ENCODE data around the gene SLC29A3. TPM values are rescaled to one million over a fixed set of nuclear protein-coding genes. Genes with fewer than 3 reads are reported as not detected.

Gene SLC29A3
- total and polyA plus RNA-seq, 7 donors = 2.3 to 6.2 (median 4.6) TPM

DNA sequence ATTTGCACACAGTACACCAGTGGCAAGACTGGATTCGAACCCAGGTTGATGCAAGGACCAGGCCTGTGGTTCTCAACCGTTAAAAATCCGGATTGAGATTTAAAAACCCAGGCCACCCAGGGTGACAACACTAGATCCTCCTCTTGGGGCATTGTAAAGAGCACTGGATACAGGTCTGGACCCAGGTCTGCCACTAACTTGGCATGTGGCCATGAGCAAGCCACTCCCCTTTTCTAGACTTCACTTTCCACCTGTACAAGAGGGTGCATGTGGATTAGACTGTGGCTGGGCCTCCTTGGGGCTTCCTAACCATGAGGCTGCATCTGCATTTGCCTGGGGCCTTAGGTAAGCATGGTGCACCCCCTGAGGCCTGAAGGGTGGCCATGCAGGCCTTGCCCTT is 21.7 kb upstream of the SLC29A3 start:
- WGBS, 2 donors = 90 to 91% methylated on average over 3 of the region's 3 CpGs
- no peak overlapping the region for H3K4me3 ChIP-seq
- no peak for TF ChIP-seq EP300 (IDR thresholded peaks at IDR 0.05)
- TF ChIP-seq, protein P1, sequence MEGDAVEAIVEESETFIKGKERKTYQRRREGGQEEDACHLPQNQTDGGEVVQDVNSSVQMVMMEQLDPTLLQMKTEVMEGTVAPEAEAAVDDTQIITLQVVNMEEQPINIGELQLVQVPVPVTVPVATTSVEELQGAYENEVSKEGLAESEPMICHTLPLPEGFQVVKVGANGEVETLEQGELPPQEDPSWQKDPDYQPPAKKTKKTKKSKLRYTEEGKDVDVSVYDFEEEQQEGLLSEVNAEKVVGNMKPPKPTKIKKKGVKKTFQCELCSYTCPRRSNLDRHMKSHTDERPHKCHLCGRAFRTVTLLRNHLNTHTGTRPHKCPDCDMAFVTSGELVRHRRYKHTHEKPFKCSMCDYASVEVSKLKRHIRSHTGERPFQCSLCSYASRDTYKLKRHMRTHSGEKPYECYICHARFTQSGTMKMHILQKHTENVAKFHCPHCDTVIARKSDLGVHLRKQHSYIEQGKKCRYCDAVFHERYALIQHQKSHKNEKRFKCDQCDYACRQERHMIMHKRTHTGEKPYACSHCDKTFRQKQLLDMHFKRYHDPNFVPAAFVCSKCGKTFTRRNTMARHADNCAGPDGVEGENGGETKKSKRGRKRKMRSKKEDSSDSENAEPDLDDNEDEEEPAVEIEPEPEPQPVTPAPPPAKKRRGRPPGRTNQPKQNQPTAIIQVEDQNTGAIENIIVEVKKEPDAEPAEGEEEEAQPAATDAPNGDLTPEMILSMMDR (IDR thresholded peaks at IDR 0.05) = no peak
- TF ChIP-seq POLR2AphosphoS5 (IDR thresholded peaks at IDR 0.05) = no peak
- TF ChIP-seq POLR2A (IDR thresholded peaks at IDR 0.05) = no peak
- H3K9me3 ChIP-seq = no peaks in the 10 kb centered on the region
- intact Hi-C loops (cut with DNase I) = no loop called here
- H3K27me3 ChIP-seq = no peaks in the 10 kb centered on the region
- no peaks in the 10 kb centered on the region for H3K36me3 ChIP-seq
- DNase-seq = no peak
- no peaks in the 10 kb centered on the region for H3K4me1 ChIP-seq
- no peak overlapping the region for H3K27ac ChIP-seq

DNA sequence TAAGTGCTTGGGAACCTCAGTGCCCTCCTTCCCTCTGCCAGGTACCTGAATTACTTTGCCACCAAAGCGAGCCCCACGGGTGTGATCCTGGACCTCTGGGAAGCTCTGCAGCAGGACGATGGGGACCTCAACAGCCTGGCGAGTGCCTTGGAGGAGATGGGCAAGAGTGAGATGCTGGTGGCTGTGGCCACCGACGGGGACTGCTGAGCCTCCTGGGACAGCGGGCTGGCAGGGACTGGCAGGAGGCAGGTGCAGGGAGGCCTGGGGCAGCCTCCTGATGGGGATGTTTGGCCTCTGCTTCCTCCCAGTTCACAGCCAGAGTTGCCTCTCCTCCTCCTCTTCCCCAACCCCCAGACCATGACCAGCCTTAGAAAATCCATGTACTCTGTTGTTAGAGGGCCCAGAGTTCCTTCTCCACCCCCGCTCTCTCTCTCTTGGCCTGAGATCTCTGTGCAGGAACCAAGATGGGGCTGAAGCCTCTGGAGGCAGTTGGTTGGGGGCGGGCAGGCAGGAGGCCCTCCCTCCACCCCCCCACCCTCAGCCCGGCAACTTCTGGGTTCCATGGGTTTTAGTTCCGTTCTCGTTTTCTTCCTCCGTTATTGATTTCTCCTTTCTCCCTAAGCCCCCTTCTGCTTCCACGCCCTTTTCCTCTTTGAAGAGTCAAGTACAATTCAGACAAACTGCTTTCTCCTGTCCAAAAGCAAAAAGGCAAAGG is 19.8 kb upstream of the SLC29A3 start:
- DNase-seq = no peak
- 74 to 82% methylated on average over 14 of the region's 14 CpGs for WGBS, 2 donors
- Histone ChIP-seq H3K27me3 (no peaks in the 10 kb centered on the region), H3K27ac (no peak overlapping the region), H3K4me1 (no peaks in the 10 kb centered on the region), H3K36me3 (no peaks in the 10 kb centered on the region), H3K9me3 (no peaks in the 10 kb centered on the region), H3K4me3 (no peak overlapping the region)
- TF ChIP-seq POLR2AphosphoS5 (IDR thresholded peaks at IDR 0.05) (no peak), POLR2A (IDR thresholded peaks at IDR 0.05) (no peak)
- TF ChIP-seq, protein P1 (IDR thresholded peaks at IDR 0.05) = no peak
- intact Hi-C loops (cut with DNase I) = no loop called here

DNA sequence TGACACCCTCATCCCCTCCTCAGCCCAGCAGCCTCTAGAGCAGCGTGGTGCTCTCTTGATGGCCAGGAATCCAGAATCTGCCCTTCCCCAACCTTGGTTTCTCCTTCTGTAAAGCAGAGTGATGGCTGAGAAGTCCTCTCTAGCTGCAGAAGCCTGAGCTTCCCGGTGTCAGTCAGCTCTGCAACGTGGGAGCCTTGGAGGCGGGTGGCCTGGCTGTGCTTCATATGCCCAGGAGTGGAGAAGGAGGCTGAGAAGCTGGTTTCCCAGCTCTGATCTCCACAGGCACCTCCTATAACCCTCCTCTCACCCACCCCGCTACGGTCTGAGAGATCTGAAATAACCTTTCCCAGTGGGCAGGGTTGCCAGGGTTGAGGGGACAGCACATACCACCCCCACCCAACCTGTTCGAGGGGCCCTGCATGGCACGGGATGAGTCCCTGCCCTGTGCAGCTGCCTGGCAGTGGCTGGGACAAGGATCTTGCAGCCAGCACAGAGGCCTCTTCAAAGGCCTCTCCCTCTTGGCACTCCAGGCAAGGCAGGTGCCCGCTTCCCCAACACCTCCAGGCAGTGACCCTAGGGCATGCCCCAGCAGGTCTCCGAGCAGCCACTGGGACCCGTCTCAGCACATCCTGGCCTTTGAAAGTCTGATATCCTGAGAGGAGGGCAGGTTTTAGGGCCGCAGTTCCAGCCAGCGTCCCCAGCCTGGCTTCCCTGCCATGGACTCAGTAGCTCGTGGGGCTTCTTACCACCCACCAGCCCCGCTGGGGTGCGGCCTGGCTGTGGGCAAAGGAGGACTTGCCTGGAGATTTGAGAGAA is 18.3 kb upstream of the SLC29A3 start:
- 88 to 91% methylated on average over 16 of the region's 16 CpGs for WGBS, 2 donors
- Histone ChIP-seq H3K27ac (no peak overlapping the region), H3K9me3 (no peaks in the 10 kb centered on the region), H3K36me3 (no peaks in the 10 kb centered on the region), H3K27me3 (no peaks in the 10 kb centered on the region), H3K4me3 (no peak overlapping the region), H3K4me1 (no peaks in the 10 kb centered on the region)
- no peak for TF ChIP-seq EP300 (IDR thresholded peaks at IDR 0.05)
- no peak for TF ChIP-seq POLR2AphosphoS5 (IDR thresholded peaks at IDR 0.05)
- no peak for TF ChIP-seq POLR2A (IDR thresholded peaks at IDR 0.05)
- TF ChIP-seq, protein P1 (IDR thresholded peaks at IDR 0.05) = no peak
- DNase-seq = no peak
- intact Hi-C loops (cut with DNase I) = no loop called here

DNA sequence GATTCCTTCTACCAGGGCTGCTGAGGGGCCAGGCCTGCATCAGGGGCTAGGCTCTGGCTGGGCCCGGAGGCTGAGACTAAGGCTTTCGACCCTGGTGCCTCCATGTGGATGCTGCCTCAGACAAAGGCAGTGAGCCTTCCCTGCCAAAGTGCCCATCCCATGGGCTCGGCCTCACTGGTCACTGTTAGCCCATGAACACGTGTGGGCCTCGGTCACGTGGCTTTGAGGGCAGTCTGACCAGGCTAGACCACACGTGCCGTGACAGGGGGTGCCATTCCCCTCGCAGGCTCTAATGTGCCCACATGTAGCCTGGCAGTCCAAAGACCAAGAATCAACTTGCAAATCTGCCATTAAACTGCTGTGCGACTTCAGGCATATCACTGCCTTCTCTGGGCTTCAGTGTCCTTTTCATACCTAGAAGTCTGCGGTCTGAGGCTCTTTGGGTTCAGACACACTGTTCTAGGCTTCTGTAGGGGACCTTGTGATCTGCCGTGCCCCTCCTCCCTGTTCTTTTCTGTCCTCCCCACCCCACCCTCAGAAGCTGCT is 17.6 kb upstream of the SLC29A3 start:
- no peak overlapping the region for H3K27ac ChIP-seq
- H3K4me1 ChIP-seq = no peaks in the 10 kb centered on the region
- TF ChIP-seq, protein P1 (IDR thresholded peaks at IDR 0.05) = no peak
- TF ChIP-seq POLR2A (IDR thresholded peaks at IDR 0.05) (no peak), POLR2AphosphoS5 (IDR thresholded peaks at IDR 0.05) (no peak), EP300 (IDR thresholded peaks at IDR 0.05) (no peak)
- H3K36me3 ChIP-seq = no peaks in the 10 kb centered on the region
- intact Hi-C loops (cut with DNase I) = no loop called here
- no peaks in the 10 kb centered on the region for H3K9me3 ChIP-seq
- no peak overlapping the region for H3K4me3 ChIP-seq
- DNase-seq = no peak
- no peaks in the 10 kb centered on the region for H3K27me3 ChIP-seq
- WGBS, 2 donors = 88 to 91% methylated on average over 12 of the region's 12 CpGs
